Stomach (tissue), 9 donors: Measurements from ENCODE around the gene NMNAT2. TPM values are rescaled to one million over a fixed set of nuclear protein-coding genes. Genes with fewer than 3 reads are reported as not detected.
A peak's percentile ranks its signal among the peaks of the same experiment; 100 is the strongest.

Source experiments
- DNase-seq, 2 donors: peaks; one replicate each; pipeline versions ENCODE4 v3.0.0 to v3.0.0-alpha.2; 2013 to 2019
- H3K27ac ChIP-seq, 5 donors: fragments of 200-600 bp in 4 of 5; sonication (generic) in 4 of 5; one replicate each; pipeline ENCODE4 v1.5.1; 2013 to 2019; ENCODE audit warnings: mild to moderate bottlenecking in 1 of 5, moderate library complexity in 1 of 5
- H3K27me3 ChIP-seq, 3 donors: fragments of 200-600 bp; sonication (generic); one replicate each; pipeline ENCODE4 v1.5.1; 2017 to 2019; ENCODE audit warnings: mixed run types in 1 of 3
- H3K36me3 ChIP-seq, 4 donors: fragments of 200-600 bp; sonication (generic); 1 replicate in 3 of 4; 2 replicates in 1 of 4; pipeline ENCODE4 v1.5.1; 2016 to 2019
- H3K4me1 ChIP-seq, 4 donors: fragments of 200-600 bp; sonication (generic); one replicate each; pipeline ENCODE4 v1.5.1; 2016 to 2019
- H3K4me3 ChIP-seq, 4 donors: fragments of 200-600 bp; sonication (generic) in 3 of 4; one replicate each; pipeline ENCODE4 v1.5.1; 2016 to 2019; ENCODE audit warnings: mild to moderate bottlenecking in 1 of 4
- H3K9me3 ChIP-seq, 4 donors: fragments of 200-600 bp; sonication (generic); one replicate each; pipeline ENCODE4 v1.5.1; 2016 to 2019
- EP300 ChIP-seq: sonication (generic); formaldehyde crosslinking; IDR thresholded peaks from one replicate; pipeline ENCODE4 v1.6.1; 2017; ENCODE audit warnings: antibody characterized with exemption
- POLR2A ChIP-seq, 4 donors: fragments of 450-650 bp; IDR thresholded peaks; one replicate each; pipeline ENCODE4 v1.6.1; 2016; ENCODE audit warnings: antibody characterized with exemption in 4 of 4, control low read depth in 2 of 4, mild to moderate bottlenecking in 1 of 4, moderate library complexity in 1 of 4
- POLR2AphosphoS5 ChIP-seq, 3 donors: sonication (generic); formaldehyde crosslinking; IDR thresholded peaks; one replicate each; pipeline ENCODE4 v1.6.1; 2016; ENCODE audit warnings: antibody characterized with exemption in 3 of 3
- WGBS, 5 donors: extraction: QIAGEN DNeasy Blood & Tissue Kit in 3 of 5; methylation state at CpG; one replicate each; pipeline versions ENCODE4 v1.1.5 to v1.1.7; 2013 to 2018; 5-methylcytosine and 5-hydroxymethylcytosine counted together
- intact Hi-C: fragments of 100-400 bp; cut with DNase I; formaldehyde crosslinking; loops from one replicate; pipeline ENCODE4 v1.15.1; 2023; ENCODE audit warnings: low total_unique reads
- polyA plus RNA-seq, 3 donors: library from polyadenylated mRNA; stranded (reverse); fragments of 200-250 nt; gene quantifications; one replicate each; pipeline ENCODE4 v1.2.3, GENCODE V29; 2013
- total RNA-seq, 5 donors: library from RNA; depleted of rRNA; stranded (reverse); fragments of >200 nt; gene quantifications; one replicate each; pipeline versions ENCODE4 v1.1.0 to v1.2.3, GENCODE V29; 2014 to 2016
- TF ChIP-seq, protein P1 (sequence below), 7 experiments: fragments of 450-650 bp in 4 of 7; fragments of 200-600 bp in 3 of 7; sonication (generic) in 3 of 7; IDR thresholded peaks; one replicate each; pipeline ENCODE4 v1.5.1; 2016 to 2019; ENCODE audit warnings: antibody characterized with exemption in 7 of 7, control low read depth in 2 of 7, mild to moderate bottlenecking in 1 of 7
- donor health status: healthy with polysubstance abuse.
- donor health status: Bipolar disorder and iron deficiency.
- donor health status: healthy.

The NMNAT2 gene
- total and polyA plus RNA-seq, 8 donors, result 0.06 to 1.3 (median 0.51) TPM; not detected in 2

DNA sequence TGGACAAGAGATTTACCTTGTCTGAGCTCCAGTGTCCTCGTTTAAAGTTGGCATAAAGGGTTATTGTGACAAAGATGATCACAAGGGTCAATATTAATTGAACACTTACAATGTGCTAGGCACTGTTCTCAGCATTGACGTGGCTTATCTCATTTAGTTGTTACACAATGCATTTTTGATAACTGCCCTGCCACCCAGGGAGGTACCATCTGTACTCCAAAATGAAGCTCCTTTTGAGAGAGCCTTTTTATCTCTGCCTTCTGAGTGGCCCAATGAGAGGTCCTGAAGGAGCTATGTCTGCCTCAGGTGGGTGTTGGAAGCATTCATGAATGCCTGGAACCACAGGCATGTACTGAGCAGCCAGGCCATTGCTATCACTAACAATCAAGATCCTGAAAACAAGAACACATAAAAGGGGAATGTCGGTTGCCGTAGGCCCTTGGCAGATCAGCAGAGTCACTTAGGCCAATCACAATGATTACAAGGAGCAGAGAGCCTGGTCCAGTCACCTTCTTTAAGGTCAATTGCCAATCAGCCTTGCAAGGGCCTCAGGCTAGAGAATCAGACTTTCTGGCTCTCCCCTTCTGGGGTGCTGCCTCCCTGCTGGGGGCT, 78.5 kb downstream of the NMNAT2 start:
- DNase-seq, result no peak
- intact Hi-C loops, result no loop called here
- Histone ChIP-seq H3K9me3 (no peaks in the 10 kb centered on the region), H3K36me3 (no peaks in the 10 kb centered on the region), H3K4me1 (no peaks in the 10 kb centered on the region), H3K4me3 (no peak overlapping the region), H3K27me3 (no peaks in the 10 kb centered on the region), H3K27ac (no peak overlapping the region)
- TF ChIP-seq POLR2AphosphoS5 (IDR thresholded peaks at IDR 0.05) (no peak), POLR2A (IDR thresholded peaks at IDR 0.05) (no peak), EP300 (no peak)
- TF ChIP-seq, protein P1, sequence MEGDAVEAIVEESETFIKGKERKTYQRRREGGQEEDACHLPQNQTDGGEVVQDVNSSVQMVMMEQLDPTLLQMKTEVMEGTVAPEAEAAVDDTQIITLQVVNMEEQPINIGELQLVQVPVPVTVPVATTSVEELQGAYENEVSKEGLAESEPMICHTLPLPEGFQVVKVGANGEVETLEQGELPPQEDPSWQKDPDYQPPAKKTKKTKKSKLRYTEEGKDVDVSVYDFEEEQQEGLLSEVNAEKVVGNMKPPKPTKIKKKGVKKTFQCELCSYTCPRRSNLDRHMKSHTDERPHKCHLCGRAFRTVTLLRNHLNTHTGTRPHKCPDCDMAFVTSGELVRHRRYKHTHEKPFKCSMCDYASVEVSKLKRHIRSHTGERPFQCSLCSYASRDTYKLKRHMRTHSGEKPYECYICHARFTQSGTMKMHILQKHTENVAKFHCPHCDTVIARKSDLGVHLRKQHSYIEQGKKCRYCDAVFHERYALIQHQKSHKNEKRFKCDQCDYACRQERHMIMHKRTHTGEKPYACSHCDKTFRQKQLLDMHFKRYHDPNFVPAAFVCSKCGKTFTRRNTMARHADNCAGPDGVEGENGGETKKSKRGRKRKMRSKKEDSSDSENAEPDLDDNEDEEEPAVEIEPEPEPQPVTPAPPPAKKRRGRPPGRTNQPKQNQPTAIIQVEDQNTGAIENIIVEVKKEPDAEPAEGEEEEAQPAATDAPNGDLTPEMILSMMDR (IDR thresholded peaks at IDR 0.05), result no peak
- 50 to 70% (median 58%) methylated on average over 4 of the region's 4 CpGs for WGBS, 5 donors

DNA sequence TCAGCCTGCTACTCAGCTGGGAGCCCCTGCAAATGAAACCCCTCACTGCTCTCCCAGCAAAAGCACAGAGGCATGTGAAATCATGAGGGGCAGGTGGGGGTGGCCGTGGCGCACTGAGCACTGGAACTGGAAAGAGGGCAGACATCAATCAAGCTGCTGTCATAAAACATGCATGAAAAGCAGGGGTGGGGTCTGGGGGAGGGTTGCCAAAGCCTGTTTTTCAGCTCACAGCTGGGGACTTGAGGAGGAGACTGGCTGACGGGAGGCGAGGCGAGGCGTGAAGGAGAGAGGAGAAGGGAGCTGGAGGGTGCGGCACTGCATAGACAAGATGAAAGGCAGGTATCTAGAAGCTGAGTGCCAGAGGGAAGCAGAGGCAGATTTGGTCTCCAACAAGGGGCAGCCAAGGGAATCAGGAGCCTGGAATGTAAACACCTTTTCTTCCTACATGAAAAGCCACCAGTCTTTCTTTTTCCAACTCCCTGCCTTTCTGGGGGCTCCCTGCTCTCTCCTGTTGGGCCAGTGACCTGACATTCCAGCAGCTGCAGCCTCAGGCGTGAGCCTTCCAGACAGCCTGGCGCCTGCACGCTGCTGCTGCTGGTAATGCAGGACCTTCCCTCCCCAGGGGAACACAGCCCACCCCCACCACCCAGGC, 87.0 kb downstream of the NMNAT2 start:
- Histone ChIP-seq H3K9me3 (no peaks in the 10 kb centered on the region), H3K36me3 (no peaks in the 10 kb centered on the region), H3K4me3 (no peak overlapping the region), H3K27me3 (peaks cover 0 to 13% (median 0%) of the 10 kb centered on the region in 3 donors), H3K27ac (peak overlapping the region in 2 of 5 donors; percentile 15 to 24), H3K4me1 (peaks cover 0 to 44% (median 11%) of the 10 kb centered on the region in 4 donors)
- TF ChIP-seq EP300 (no peak), POLR2A (IDR thresholded peaks at IDR 0.05) (no peak), POLR2AphosphoS5 (IDR thresholded peaks at IDR 0.05) (no peak)
- TF ChIP-seq, protein P1 (IDR thresholded peaks at IDR 0.05), result no peak
- peak in 1 of 2 donors; percentile 55 for DNase-seq
- WGBS, 5 donors, result 9 to 26% (median 18%) methylated on average over 10 of the region's 10 CpGs
- intact Hi-C loops, result no loop called here

DNA sequence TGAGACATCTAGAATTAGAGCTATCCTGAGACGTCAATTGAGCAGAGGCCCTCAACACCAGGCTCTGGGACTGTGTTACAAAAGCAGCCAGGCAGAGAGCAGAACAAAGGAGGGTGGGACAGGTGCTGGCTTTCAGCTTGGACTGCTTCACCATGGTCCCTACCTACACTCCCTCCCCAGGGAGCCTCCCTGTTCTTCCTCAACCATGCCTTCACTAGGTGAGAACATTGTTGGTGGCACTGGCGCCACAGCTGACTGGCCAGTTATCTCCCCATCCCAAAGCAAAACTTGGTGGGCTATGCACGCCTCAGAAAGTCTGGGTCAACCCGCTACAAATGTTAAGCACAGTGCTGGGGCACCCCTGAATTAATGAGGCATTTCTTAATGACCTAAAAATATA, 87.8 kb downstream of the NMNAT2 start:
- Histone ChIP-seq H3K4me3 (no peak overlapping the region), H3K9me3 (no peaks in the 10 kb centered on the region), H3K27ac (no peak overlapping the region), H3K4me1 (peaks cover 0 to 44% (median 11%) of the 10 kb centered on the region in 4 donors), H3K27me3 (peaks cover 0 to 13% (median 0%) of the 10 kb centered on the region in 3 donors), H3K36me3 (no peaks in the 10 kb centered on the region)
- no peak for DNase-seq
- WGBS, 5 donors, result 58 to 77% (median 67%) methylated on average over 4 of the region's 4 CpGs
- TF ChIP-seq POLR2AphosphoS5 (IDR thresholded peaks at IDR 0.05), result no peak
- no peak for TF ChIP-seq EP300
- TF ChIP-seq POLR2A (IDR thresholded peaks at IDR 0.05), result no peak
- TF ChIP-seq, protein P1 (IDR thresholded peaks at IDR 0.05), result no peak
- intact Hi-C loops, result no loop called here

DNA sequence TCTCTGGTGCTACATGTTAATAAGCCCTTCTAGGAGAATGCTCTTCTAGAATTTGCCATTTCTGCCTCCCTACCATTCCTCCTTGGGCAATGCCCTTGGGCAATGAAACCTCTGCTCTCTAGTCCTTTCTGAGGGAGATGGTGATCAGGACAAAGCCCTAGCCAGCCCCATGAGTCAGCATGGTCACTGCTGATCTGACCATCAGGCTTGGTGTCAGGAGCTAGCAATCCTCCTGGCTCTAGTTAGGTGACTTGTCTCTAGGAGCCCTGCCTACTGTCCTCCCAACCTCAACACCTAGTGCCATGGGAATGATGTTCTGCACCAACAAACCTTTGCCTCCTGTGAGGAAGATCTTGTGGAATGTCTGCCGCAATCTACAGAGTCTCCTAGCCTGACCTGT, 89.8 kb downstream of the NMNAT2 start:
- H3K4me3 ChIP-seq, result no peak overlapping the region
- DNase-seq, result no peak
- no peaks in the 10 kb centered on the region for H3K9me3 ChIP-seq
- intact Hi-C loops, result no loop called here
- H3K36me3 ChIP-seq, result no peaks in the 10 kb centered on the region
- peaks cover 0 to 44% (median 11%) of the 10 kb centered on the region in 4 donors for H3K4me1 ChIP-seq
- 88 to 100% (median 97%) methylated on average over 1 of the region's 1 CpG for WGBS, 5 donors
- H3K27ac ChIP-seq, result peak overlapping the region in 3 of 5 donors; percentile 57 to 78 (median 68)
- peaks cover 0 to 13% (median 0%) of the 10 kb centered on the region in 3 donors for H3K27me3 ChIP-seq
- TF ChIP-seq POLR2A (IDR thresholded peaks at IDR 0.05) (no peak), POLR2AphosphoS5 (IDR thresholded peaks at IDR 0.05) (no peak), EP300 (no peak)
- TF ChIP-seq, protein P1 (IDR thresholded peaks at IDR 0.05), result no peak
